Activated CD8-positive, alpha-beta memory T cell treated with anti-CD3 and anti-CD28 coated beads, Interleukin-2, amount 50 U/mL, for 24 hours (primary cell): ENCODE measurements around the gene TTC39B.

Experiments used
- DNase-seq: peaks from one replicate; pipeline ENCODE4 v3.0.0-alpha.2; 2020; ENCODE audit errors: extremely low read depth

Gene TTC39B

GRCh38 chr9:15300218-15300617 is 6.8 kb downstream of the TTC39B start:
- no peak for DNase-seq

- DNase-seq: no peak
These were observed 7.6 kb downstream of the TTC39B start for GRCh38 chr9:15299374-15299939.

- no peak for DNase-seq
These were observed 8.7 kb downstream of the TTC39B start for GRCh38 chr9:15298362-15298761.

GRCh38 chr9:15295761-15296405 is 11.1 kb downstream of the TTC39B start:
- no peak for DNase-seq

- no peak for DNase-seq
These were observed 12.4 kb downstream of the TTC39B start for GRCh38 chr9:15294604-15295003.

GRCh38 chr9:15293804-15294316 is 13.2 kb downstream of the TTC39B start:
- no peak for DNase-seq

GRCh38 chr9:15293084-15293483 is 13.9 kb downstream of the TTC39B start:
- DNase-seq: no peak

GRCh38 chr9:15289603-15290002 is 17.4 kb downstream of the TTC39B start:
- no peak for DNase-seq

GRCh38 chr9:15287309-15287708 is 19.7 kb downstream of the TTC39B start:
- no peak for DNase-seq

- DNase-seq: no peak
These were observed 20.7 kb downstream of the TTC39B start for GRCh38 chr9:15286161-15286821.

- no peak for DNase-seq
These were observed 24.3 kb downstream of the TTC39B start for GRCh38 chr9:15282567-15283285.

- no peak for DNase-seq
These were observed 26.4 kb downstream of the TTC39B start for GRCh38 chr9:15280647-15281046.

- no peak for DNase-seq
These were observed 28.2 kb downstream of the TTC39B start for GRCh38 chr9:15278839-15279238.

- no peak for DNase-seq
These were observed 28.8 kb downstream of the TTC39B start for GRCh38 chr9:15278091-15278687.

- no peak for DNase-seq
These were observed 29.5 kb downstream of the TTC39B start for GRCh38 chr9:15277400-15278090.

- no peak for DNase-seq
These were observed 30.6 kb downstream of the TTC39B start for GRCh38 chr9:15276328-15276938.

- no peak for DNase-seq
These were observed 32.6 kb downstream of the TTC39B start for GRCh38 chr9:15274425-15274824.

- no peak for DNase-seq
These were observed 34.6 kb downstream of the TTC39B start for GRCh38 chr9:15272377-15272928.

- DNase-seq: no peak
These were observed 35.6 kb downstream of the TTC39B start for GRCh38 chr9:15271403-15271802.

GRCh38 chr9:15268782-15269181 is 38.2 kb downstream of the TTC39B start:
- DNase-seq: no peak

- no peak for DNase-seq
These were observed 38.7 kb downstream of the TTC39B start for GRCh38 chr9:15268317-15268716.
